GM12874 (cell line): ENCODE results near the gene ANO9.

Source experiments
- TF ChIP-seq, protein P1 (sequence below): IDR thresholded peaks from 2 replicates; pipeline ENCODE4 v1.5.1; 2011; ENCODE audit warnings: low read depth, mild to moderate bottlenecking, control low read depth, low read length, moderate library complexity; ENCODE audit not compliant: insufficient read depth

ANO9 gene

DNA sequence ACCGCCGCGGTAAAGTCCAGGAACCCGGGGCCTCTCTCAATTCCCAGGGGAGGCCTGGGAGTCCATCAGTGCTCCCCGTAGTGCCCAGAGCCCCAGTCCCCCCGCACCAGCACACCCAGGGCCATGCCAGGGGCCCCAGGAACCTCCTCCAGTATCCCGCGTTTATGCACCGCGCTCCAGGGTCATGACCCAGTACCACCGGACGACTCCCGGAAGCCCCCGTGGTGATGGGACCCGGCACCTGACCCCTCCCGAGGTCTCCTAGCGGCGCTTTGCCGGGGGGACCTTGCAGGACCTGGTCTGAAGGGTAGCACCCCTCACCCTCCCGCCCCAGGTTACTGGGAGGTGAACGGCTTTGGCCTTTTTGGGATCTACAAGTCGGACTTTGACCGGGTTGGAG lies 61.3 kb downstream of the ANO9 start:
- TF ChIP-seq, protein P1, sequence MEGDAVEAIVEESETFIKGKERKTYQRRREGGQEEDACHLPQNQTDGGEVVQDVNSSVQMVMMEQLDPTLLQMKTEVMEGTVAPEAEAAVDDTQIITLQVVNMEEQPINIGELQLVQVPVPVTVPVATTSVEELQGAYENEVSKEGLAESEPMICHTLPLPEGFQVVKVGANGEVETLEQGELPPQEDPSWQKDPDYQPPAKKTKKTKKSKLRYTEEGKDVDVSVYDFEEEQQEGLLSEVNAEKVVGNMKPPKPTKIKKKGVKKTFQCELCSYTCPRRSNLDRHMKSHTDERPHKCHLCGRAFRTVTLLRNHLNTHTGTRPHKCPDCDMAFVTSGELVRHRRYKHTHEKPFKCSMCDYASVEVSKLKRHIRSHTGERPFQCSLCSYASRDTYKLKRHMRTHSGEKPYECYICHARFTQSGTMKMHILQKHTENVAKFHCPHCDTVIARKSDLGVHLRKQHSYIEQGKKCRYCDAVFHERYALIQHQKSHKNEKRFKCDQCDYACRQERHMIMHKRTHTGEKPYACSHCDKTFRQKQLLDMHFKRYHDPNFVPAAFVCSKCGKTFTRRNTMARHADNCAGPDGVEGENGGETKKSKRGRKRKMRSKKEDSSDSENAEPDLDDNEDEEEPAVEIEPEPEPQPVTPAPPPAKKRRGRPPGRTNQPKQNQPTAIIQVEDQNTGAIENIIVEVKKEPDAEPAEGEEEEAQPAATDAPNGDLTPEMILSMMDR, result no peak

DNA sequence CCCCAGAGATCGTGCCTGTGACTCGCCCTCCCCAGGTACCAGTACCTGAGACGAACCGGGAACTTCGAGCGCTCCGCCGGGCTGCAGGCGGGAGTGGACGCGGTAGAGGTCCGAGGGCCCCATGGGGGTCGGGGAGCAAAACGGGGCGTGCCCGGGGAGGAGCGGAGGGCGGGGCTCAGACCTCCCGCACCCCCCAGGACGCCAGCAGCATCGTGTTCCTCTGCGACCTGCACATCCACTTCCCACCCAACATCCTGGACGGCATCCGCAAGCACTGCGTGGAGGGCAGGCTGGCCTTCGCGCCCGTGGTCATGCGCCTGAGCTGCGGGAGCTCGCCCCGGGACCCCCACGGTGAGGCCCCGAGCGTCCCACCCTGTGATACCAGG lies 61.7 kb downstream of the ANO9 start:
- TF ChIP-seq, protein P1, result no peak

GRCh38 chr11:379205-380094 lies 62.4 kb downstream of the ANO9 start:
- TF ChIP-seq, protein P1, result no peak

GRCh38 chr11:377883-378500 lies 63.8 kb downstream of the ANO9 start:
- TF ChIP-seq, protein P1, result no peak

- TF ChIP-seq, protein P1, result no peak
These were observed 64.5 kb downstream of the ANO9 start for GRCh38 chr11:377174-377865.

GRCh38 chr11:376531-377173 lies 65.2 kb downstream of the ANO9 start:
- TF ChIP-seq, protein P1, result no peak
